Measurements from ENCODE around the gene NEDD1.

NEDD1 gene, protein sequence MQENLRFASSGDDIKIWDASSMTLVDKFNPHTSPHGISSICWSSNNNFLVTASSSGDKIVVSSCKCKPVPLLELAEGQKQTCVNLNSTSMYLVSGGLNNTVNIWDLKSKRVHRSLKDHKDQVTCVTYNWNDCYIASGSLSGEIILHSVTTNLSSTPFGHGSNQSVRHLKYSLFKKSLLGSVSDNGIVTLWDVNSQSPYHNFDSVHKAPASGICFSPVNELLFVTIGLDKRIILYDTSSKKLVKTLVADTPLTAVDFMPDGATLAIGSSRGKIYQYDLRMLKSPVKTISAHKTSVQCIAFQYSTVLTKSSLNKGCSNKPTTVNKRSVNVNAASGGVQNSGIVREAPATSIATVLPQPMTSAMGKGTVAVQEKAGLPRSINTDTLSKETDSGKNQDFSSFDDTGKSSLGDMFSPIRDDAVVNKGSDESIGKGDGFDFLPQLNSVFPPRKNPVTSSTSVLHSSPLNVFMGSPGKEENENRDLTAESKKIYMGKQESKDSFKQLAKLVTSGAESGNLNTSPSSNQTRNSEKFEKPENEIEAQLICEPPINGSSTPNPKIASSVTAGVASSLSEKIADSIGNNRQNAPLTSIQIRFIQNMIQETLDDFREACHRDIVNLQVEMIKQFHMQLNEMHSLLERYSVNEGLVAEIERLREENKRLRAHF

DNA sequence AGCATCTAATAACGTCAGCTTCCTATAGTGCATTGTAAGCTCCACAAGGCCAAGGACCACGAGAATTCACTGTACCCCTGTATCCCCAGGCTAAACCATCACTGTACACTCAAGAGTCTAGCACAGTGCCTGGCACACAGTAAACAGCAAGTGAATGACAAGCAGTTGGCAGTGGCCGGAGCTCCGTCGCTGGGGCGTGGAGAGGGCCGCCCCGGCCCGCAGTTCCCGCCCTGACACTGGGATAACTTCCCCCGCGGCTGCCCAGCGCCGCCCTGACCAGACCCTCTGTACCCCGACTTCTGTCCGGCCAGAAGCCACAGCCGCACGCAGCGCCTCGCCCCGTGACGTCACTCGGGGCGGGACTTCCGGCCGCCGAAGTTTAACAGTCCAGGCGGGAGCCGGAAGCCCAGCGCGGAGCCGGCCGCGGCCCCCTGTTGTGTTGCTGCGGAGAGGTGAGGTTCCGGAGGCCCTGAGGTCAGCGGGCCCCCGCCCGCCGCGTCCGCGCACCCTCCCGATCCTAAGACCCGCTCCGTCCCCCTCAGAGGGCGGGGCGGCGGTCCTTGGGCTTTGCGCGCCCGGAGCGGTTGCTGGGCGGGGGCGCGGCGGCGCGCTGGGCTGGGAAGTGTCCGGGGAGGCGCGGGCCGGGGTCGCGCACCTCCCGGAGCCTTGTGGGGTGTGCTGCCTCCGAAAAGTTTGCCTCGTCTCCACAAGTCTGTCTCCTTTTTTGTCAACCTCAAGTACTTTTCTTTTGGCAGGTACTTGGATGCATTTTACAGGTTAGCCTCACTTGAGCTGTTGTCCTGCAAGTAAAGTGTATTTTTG is at the start of gene NEDD1:
Gene NEDD1, plus strand, starts transcription at position 409 of the 822 bp plus-strand sequence. CDS start 2,503 bp downstream, outside the sequence.
- peak; percentile 95 for FAIRE-seq

DNA sequence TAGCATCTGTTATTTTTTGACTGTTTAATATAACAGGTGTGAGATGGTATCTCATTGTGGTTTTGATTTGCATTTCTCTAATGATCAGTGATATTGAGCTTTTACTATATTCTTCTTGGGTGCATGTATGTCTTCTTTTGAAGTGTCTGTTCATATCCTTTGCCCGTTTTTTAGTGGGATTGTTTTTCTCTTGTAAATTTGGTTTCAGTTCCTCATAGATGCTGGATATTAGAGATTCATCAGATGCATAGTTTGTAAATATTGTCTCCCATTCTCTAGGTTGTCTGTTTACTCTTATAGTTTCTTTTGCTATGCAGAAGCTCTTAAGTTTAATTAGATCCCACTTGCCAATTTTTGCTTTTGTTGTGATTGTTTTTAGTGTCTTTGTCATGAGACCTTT is 48.9 kb upstream of the NEDD1 start:
- DNase-seq (ENCODE audit: insufficient read length, low spot score) (no peak), FAIRE-seq (no peak)

More for the DNA sequence above, at the start of gene NEDD1:
- peak; percentile 88 for DNase-seq (ENCODE audit: insufficient read length, low spot score)

DNA sequence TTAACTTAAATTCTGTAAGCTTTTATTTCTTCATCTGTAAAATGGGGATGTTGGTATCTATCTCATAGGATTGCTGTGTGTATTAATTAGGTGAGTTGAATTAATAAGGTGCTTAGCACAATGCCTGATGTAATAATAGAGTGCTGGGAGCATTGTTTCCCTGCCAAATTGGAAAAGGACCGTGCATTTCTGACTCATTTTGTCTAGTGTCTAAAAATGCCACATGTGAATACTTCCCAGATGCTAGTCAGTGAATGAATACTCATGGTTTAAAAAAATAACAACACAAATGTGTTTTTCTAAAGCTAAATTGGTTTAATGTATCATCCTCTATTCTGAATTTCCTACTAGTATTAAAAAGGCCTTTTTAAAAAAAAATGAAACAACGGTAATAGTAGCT is 45.4 kb upstream of the NEDD1 start:
- FAIRE-seq (no peak), DNase-seq (ENCODE audit: insufficient read length, low spot score) (no peak)

DNA sequence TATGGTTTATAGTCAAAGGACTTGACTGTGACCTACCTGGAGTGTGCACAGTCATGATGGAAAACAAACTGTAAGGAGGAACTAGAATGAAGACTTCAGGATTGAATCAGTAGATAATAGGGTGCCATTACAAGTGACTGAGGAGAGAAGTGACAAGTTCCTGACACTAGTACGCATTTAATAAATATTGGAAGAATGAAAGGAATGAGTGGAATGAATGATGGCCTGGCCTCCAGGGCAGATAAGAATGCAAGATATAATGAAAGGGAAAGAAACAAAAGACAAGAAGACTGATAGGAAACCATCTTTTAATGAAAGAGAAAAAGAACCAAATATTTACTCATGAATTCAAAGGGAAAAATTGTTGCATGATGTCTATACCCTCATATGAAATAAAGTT is 44.7 kb upstream of the NEDD1 start:
- FAIRE-seq (no peak), DNase-seq (ENCODE audit: insufficient read length, low spot score) (no peak)

DNA sequence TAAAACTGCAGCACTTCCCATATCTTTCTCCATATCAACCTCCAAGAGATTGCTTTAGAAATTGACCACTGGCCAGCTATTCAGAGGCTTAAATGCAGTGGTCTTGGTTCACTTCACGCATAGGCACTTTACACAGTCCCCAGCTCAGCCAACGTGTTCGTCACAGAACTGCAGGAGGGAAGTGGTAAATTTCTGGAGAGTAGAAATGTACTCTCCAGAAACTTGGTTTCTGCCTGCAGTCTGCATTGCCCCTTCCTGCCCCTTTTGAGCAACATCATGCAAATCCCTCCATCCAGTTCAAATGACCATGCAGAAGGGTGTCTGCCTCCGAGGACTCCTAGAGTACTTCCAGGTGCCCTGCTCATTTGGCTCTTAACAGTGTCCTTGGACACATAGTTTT is 42.7 kb upstream of the NEDD1 start:
- DNase-seq (ENCODE audit: insufficient read length, low spot score) (no peak), FAIRE-seq (no peak)

DNA sequence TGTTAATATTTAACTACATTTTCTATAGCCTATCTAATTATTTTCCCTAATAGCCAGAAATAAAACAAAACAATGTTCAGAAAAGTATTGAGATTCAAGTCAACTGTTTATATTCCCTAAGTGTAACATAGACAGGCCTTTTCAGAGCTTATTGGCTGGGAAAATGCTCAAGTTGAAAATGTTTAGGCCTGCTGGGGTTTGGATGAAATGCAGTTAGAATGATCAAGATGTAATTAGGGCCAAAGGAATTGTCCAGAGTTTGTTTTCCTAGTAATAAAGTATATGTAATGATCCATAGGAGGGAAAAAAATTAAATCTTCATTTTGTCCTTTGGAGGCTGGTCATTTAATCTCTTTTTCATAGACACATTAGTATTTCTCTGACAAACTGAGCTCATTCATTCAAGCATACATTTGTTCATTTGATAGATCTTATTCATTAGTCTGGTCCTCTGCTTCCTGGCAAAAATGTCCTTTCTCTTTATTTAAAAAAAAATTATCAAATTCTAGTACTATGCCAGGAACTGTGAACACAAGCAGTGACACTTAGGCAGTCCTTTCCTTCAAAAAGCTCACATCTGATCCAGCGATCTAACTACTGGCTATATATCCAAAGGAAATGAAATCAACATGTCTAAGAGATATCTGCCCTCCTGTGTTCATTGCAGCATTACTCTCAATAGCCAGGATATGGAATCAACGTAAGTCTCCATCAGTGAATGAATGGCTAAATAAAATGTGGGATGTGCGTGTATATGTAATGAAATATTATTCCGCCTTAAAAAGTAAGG is 40.1 kb upstream of the NEDD1 start:
- DNase-seq (ENCODE audit: insufficient read length, low spot score) (no peak), FAIRE-seq (no peak)

DNA sequence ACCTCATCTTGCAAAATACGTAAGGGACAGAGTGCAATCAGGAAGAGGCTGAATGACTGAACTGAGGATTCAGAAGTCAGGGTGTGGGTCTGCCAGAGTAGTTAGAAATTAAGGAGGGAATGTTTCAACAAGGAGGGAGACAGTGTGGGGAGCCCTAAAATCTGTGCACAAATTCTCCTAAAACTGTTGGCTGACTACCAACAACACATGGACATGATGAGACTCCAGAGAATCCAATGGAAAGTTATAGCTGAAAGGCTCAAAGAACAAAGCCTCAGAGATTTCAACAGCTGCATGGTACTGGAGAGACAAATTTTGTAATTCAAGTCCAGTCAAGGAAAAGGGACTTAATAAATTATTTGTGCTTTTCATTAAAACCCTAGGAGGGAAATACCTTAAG is 36.1 kb upstream of the NEDD1 start:
- no peak for DNase-seq (ENCODE audit: insufficient read length, low spot score)
- FAIRE-seq = no peak

DNA sequence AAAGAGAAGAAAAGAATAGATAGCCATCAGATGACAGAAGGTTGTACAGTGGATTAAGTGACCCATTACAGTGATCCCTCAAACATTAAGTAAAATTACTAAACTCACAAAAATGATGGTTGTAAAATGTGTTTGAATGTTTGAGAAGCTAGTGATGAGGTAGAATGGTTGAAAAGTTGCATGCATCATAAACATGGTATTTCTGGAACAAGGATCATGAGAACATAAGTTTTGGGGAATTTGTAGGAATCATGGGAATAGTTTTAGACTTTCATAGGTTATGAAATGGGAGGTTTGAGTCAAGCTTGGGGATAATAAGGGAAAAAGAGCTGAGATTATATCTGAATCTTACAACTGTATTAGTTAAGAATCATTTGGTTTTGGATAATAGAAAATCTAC is 34.1 kb upstream of the NEDD1 start:
- FAIRE-seq = no peak
- DNase-seq (ENCODE audit: insufficient read length, low spot score) = no peak

DNA sequence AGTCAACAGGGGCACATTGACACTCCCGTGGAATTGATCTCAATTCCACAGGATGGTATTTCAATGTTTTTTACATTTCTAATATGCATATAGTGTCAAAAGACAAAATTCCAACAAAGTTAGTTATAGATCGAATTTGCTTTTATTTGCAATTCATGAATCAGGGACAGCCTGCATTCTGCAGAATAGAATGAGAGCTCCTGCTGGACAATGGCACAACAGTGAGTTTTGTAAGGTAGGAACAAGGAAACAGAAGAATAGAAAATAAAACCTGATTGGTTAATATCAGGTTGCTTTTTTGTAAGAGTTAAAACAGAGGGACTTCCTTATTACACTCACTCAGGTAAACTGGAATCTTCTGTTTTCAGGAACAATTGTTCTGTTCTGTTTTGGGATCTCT is 32.8 kb upstream of the NEDD1 start:
- FAIRE-seq (no peak), DNase-seq (ENCODE audit: insufficient read length, low spot score) (no peak)

DNA sequence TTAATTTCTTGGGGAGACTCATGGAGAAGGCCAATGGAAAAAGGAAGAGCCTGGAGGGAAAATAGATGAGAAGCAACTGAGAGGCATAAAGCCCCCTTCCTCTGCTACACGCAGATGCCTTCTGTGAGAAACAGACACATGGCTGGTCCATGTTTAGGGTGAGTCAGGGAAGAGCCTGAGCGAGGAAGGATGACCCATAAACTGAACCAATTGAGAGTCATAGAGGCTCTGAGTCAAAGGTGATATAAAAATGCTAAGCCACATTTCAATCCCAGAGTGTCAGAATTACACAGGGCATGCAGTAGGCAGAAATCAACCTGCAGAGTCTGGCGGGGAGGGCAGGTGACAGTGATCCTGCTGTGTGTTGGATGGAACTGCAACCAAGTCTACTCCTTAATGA is 30.1 kb upstream of the NEDD1 start:
- DNase-seq (ENCODE audit: insufficient read length, low spot score) (no peak), FAIRE-seq (no peak)

DNA sequence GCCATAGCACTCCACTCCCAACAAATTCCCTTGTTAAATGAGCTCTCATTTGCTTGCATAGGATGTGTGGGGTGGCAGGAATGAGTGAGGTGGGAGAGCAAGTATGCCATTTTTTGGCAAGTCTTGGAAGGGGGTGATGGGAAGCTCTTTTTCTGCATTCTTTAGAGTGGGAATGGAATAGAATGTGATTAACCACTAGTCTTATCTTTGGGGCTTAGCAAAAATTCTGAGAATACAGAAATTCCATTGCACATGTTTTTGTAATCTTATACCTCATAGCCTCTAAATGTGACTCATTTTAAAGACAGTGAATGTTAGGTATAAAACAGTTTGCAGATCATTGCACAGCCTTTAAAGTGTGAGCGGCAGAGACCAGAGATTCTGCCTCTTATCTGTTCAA is 28.4 kb upstream of the NEDD1 start:
- no peak for DNase-seq (ENCODE audit: insufficient read length, low spot score)

DNA sequence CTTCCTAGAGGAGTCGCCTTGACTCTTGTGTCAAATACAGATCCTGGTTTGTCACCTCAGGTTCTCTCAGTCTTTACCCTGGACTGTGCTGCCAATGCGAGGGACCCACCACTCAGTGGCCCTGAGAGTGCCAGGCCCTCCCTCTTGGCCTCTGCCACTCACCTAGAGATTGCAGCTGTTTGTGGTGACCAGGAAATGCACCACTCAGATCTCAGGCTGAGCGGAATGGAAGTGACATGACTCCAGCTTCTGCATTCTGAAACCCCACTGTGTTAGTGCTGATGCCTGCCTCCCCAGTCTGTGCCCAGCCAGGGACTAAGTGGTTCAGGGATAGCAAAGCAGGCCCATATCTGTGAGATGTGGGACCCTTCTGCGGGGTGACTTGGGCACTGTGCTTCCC is 27.8 kb upstream of the NEDD1 start:
- no peak for FAIRE-seq
- DNase-seq (ENCODE audit: insufficient read length, low spot score) = no peak

More for the DNA sequence above, 28.4 kb upstream of the NEDD1 start:
- FAIRE-seq = no peak

DNA sequence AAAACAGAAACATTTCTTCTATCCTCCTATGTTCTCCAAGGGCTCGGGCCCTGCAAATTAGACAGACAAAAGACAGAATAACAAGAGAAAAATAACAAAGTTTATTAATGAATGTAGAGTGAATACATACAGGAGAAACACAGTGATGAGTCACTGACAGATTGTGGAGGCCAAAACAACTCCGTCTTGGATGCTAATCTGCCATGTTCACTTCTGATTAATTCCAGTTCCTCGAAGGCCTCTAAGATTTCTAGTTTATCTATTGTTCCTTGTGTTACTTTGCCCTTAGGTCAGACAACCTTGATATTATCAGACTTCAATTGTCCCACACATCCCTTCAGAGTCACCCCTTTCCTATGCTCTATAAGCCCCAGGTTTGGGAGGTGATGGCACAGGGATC is 26.8 kb upstream of the NEDD1 start:
- DNase-seq (ENCODE audit: insufficient read length, low spot score) = no peak

DNA sequence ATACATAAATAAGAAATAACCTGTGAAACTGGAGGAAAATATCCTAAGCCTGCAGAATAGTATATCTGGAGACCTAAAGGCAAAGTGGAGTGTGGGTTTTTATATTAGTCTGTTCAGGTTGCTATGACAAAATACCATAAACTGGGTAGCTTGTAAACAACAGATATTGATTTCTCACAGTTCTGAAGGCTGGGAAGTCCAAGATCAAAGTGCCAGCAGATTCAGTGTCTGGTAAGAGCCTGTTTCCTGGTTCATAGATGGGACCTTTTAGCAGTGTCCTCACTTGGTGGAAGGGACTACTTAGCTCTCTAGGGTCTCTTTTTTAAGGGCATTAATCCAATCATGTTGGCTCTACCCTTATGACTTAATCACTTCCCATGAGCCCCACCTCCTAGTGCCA is 25.4 kb upstream of the NEDD1 start:
- DNase-seq (ENCODE audit: insufficient read length, low spot score) (no peak), FAIRE-seq (no peak)

More for the DNA sequence above, 26.8 kb upstream of the NEDD1 start:
- FAIRE-seq = no peak

DNA sequence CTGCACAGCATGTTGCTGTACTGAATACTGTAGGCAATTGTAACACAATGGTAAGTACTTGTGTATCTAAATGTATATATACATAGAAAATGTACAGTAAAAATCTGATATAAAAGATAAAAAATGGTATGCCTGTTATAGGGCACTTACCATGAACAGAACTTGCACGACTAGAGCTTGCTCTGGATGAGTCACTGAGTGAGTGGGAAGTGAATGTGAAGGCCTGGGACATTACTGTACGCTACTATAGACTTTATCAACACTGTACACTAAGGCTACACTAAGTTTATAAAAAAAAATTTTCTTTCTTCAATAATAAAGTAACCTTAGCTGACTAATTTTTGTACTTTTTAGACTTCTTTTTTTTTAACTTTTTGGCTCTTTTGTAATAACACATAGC is 24.2 kb upstream of the NEDD1 start:
- no peak for DNase-seq (ENCODE audit: insufficient read length, low spot score)
- FAIRE-seq = no peak

DNA sequence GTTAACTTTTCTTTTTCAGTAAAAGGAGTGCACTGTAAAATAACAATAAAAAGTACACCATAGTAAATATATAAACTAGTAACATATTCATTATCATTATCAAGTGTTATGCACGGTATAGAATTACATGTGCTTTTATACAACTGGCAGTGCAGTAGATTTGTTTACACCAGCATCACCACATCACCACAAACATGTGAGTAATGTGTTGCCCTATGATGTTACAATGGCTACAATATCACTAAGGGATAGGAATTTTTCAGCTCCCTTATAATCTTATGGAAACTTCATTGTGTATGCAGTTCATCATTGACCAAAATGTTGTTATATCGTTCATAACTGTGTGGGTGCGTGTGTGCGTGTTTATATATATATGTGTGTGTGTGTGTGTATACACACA is 23.5 kb upstream of the NEDD1 start:
- FAIRE-seq = no peak
- no peak for DNase-seq (ENCODE audit: insufficient read length, low spot score)

DNA sequence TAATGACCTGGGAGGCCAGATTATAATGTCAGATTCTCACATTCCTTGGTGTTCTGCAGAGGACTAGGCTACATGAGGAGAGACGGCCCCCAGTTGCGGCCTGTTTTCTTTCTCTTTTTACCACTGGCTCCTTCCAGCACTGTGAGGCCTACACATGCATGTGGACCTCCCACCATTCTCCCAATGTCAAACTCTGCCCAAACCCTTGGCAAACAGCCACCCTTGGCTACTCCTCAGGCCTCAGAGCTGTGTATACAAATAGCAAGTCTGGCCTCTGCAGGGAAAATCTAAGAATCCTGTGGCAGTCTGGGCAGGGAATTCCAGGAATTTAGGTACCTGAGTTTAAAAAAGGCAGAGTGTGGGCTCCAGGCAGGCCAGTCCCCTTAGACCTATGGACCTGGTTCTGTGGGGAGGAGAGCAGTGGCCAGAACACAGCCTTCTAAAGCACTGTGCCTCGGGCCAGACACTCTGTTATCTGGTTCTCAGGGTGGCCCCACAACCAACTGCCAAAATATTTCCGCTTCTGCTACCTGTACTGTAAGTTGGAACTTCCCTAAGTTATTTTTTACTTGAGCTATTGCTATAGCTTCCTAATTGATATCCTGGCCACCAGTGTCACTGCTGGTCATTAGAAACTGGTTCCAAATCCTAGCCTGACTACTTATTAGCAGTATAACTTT is 19.9 kb upstream of the NEDD1 start:
- FAIRE-seq = no peak
- DNase-seq (ENCODE audit: insufficient read length, low spot score) = no peak

DNA sequence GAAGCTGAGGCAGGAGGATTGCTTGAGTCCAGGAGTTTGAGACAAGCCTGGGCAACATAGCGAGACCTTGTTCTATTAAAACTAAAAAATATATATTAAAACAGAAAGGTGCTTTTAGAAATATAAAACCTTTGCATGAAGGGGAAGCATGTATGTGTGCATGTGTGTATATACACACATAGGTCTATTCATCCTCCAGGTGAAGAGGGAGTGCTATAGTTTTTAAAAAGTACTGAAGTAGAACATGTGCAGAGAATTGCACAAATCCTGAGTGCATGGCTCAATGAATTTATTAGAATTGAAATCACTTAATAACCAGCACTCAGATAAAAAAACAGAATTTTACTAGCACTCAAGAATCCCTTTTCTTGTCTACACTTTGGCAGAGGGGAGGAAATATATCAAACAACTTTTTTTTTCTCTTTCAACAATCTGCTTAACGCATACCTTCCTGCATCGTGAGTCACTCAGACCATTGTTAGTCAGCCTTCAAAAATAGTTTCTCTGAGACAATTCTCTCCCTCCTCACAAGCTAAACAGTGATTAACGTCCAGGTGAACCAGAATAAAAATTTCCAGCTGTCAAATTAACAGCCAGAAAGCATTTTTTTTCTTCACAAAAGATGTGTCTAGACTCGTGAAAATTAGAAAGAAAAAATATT is 17.7 kb upstream of the NEDD1 start:
- DNase-seq (ENCODE audit: insufficient read length, low spot score) (no peak), FAIRE-seq (no peak)

DNA sequence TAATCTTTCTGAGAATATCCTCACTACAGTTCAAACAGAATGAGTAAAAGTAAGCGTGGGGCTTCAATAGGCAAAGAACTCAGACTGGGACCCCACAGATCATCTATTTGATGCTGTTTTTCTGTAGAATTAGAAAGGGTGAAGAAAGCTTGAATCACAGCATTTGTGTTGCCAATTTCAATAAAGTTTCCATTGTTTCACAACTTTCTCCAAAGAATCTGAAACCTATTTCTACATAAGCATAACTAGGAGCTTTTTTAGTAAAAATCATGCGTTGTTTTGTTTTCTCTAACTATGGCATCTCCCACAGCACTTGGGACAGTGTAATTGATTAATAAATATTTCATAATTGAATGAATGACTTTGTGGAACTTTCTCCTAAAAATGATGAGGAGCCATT is 16.7 kb upstream of the NEDD1 start:
- no peak for FAIRE-seq

DNA sequence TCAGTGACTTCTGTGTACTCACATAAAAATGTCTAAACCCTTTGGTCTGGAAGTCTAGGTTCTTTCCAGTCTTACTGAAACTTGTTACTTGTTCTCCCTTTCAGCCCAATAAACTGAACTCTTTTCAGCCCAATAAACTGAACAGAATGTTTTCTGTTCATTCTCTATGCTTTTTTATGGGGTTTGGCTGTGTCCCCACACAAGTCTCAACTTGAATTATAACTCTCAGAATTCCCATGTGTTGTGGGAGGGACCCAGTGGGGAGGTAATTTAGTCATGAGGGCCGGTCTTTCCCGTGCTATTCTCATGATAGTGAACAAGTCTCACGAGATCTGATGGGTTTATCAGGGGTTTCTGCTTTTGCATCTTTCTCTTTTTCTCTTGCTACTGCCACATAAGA is 15.0 kb upstream of the NEDD1 start:
- DNase-seq (ENCODE audit: insufficient read length, low spot score) (no peak), FAIRE-seq (no peak)

More for the DNA sequence above, 16.7 kb upstream of the NEDD1 start:
- no peak for DNase-seq (ENCODE audit: insufficient read length, low spot score)

All from GM19239 (cell line).